WI38 (cell line): ENCODE data around the gene SPEN.

Source experiments
- H3K4me3 ChIP-seq: 2 replicates; pipeline ENCODE4 v1.5.1; 2011; ENCODE audit warnings: low read depth, mild to moderate bottlenecking, control low read depth, low read length
- TF ChIP-seq, protein P1 (sequence below): IDR thresholded peaks from 2 replicates; pipeline ENCODE4 v1.5.1; 2012; ENCODE audit warnings: low read depth, mild to moderate bottlenecking, control low read depth, low read length

The SPEN gene

DNA sequence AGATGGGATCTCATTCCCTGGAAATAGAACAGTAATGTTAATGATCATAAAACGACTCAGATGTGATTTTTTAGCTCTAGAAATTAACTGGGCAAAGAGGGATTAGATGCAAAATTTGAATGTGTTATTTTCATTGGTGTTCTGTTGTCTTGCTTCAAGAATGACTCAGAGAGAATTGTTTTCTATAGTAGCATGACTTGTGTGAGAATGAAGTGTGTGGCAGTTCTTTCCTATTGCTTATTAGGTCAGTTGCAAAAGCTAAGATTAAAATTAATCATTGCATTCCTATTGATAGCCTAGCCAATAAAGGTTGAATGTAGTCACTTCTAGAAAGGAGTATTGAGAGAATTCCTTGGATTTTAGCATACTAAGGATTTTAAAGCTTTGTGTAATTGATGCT is 22.9 kb downstream of the SPEN start:
- TF ChIP-seq, protein P1, sequence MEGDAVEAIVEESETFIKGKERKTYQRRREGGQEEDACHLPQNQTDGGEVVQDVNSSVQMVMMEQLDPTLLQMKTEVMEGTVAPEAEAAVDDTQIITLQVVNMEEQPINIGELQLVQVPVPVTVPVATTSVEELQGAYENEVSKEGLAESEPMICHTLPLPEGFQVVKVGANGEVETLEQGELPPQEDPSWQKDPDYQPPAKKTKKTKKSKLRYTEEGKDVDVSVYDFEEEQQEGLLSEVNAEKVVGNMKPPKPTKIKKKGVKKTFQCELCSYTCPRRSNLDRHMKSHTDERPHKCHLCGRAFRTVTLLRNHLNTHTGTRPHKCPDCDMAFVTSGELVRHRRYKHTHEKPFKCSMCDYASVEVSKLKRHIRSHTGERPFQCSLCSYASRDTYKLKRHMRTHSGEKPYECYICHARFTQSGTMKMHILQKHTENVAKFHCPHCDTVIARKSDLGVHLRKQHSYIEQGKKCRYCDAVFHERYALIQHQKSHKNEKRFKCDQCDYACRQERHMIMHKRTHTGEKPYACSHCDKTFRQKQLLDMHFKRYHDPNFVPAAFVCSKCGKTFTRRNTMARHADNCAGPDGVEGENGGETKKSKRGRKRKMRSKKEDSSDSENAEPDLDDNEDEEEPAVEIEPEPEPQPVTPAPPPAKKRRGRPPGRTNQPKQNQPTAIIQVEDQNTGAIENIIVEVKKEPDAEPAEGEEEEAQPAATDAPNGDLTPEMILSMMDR: no peak
- H3K4me3 ChIP-seq: no peak overlapping the region

DNA sequence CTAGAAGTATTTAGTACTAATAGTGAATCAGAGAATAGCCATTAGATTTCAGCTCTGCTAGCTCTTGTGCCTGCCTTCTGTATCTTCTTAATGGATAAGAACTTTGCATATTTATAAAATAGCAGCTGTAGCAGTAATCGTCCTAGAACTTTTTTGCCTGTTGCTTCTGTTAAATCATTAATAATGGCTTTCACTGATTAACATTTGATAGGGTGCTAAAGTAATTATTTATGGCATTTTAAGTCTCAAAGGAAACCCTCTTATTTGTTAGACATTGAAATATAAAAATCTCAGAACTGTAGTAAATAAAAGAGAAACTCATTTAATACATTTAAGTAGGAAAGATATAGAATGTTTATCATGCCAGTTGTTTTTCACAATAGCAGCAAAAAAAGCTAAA is 27.0 kb downstream of the SPEN start:
- TF ChIP-seq, protein P1: no peak
- no peak overlapping the region for H3K4me3 ChIP-seq

DNA sequence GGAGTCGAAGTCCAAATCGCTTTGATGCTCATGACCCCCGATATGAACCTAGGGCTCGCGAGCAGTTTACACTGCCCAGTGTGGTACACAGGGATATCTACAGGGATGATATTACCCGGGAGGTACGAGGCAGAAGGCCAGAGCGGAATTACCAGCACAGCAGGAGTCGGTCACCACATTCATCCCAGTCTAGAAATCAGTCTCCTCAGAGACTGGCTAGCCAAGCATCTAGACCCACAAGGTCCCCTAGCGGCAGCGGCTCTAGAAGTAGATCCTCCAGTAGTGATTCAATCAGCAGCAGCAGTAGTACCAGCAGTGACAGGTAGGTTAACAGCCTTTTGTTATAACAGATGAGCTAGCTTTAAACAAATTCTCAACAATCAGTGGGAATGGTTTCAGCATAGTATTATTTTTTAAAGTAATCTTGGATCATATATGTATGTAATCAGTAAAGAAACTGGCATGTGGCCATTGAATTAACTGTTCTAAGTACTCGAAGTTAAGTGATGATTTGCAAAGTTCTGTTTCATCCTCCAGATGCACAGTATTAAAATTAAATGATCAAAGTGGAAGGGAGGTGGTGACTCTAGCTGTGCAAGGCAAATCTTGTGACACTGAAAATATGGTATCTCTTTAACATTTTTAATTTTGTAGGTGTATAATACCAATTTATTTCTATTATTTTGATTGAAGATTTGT is 29.0 kb downstream of the SPEN start:
- TF ChIP-seq, protein P1: no peak
- H3K4me3 ChIP-seq: no peak overlapping the region

DNA sequence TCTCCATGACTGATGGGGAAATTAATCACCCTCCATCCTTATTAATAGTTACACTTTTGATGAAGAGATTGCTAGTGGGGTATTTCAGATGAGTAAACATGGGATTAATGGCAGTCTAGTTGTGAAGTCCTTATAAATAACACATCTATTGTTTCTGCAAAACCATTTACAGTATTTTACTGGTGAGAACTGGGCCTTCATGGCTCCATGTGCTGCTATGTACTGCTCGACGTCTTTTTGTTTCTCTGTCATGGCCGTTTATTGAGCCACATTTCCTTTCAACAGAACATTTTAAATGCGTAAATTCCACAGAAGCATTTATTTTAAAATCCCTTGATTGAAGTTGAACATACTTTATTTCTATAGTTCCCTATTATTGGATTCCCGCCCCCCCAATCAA is 34.5 kb downstream of the SPEN start:
- H3K4me3 ChIP-seq: no peak overlapping the region
- TF ChIP-seq, protein P1: no peak

DNA sequence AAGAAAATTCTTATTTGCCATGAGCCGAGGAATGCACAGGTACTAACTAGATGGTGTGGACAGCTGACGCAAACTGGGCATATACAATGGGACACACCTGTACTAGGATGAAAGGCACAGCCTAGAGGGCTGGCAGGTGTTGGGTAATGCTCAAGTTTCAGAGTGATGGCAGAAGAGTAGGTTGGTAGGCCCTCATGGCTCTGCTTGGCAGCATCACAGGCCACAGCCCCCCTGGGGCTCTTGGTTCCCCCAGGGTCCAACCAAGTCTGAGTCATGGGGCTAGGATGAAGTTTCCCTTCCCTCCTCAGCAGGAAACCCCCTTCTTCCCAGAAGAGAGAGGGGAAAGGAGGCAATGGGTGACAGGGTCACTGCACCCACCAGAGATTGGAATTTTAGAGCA is 35.2 kb downstream of the SPEN start:
- TF ChIP-seq, protein P1: no peak
- H3K4me3 ChIP-seq: no peak overlapping the region

DNA sequence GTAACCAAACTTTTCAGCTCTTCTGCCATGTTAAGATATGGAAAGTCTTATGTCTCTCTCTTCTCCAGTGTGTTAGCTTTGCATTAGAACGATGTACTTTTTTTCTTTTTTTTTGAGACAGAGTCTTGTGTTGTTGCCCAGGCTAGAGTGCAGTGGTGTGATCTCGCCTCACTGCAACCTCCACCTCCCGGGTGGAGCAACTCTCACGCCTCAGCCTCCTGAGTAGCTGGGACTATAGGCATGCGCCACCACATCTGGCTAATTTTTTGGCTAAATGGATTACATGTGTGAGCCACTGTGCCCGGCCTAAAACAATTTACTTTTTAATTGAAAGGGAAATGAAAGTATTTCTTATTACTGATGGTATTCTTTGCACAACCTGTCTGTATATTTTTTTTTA is 35.8 kb downstream of the SPEN start:
- TF ChIP-seq, protein P1: no peak
- H3K4me3 ChIP-seq: no peak overlapping the region

DNA sequence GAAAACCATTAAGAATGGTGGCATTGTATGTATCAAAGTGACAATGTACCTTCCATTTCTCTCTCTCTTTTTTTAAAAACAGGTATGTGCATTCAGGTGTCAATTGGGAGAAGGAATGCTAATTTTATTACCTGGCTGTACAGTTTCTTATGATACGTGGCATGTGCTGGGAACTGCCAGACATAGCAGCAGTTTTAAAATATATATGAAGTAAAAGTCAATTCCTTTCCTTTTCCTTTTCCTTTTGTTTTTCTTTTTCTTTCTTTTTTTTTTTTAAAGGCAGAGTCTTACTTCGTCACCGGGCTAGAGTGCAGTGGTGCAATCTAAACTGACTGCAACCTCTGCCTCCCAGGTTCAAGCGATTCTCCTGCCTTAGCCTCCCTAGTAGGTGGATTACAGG is 37.0 kb downstream of the SPEN start:
- no peak overlapping the region for H3K4me3 ChIP-seq
- TF ChIP-seq, protein P1: no peak
